NCI-H187 (cell line): ENCODE measurements around the gene RFTN2.

ENCODE experiments used
- DNase-seq, 2 experiments: peaks; one replicate each; lab custom pipeline; 2025; lab: John Stamatoyannopoulos, UW

Gene RFTN2

GRCh38 chr2:197548582-197548981, 126.8 kb downstream of the RFTN2 start:
- no peak for DNase-seq

DNA sequence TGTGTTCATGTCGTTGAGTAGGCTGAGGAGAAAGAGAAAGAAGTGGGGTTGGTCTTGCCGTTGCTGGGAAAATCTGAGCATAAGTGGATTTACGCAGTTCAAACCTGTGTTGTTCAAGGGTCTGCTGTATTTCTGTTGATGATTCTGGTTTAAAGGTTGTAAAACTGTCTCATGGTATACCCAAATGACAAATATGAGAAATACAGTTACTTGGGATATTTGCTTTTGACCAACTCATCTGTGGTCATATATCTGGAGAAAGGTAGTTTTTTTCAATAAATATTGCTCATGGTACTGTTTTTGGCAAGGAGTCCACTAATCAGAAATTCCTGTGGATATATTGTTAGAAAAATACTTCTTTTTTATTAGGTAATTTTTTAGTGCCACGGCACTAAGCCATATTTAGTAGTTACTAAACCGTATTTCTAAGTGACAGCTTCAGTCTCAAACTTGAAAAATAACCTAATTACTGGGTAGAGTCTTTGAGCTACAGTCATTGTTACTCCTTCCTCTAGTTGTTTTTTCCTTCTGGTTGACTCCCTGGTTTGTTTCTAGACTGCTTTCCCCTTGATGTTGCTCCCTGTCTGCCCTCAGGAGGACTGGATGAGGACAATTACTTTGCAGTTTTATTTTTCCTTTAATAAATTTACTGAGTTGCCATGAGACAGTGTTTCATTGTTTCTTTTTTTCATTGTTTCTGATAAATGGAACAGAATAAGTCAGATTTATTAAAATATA, 128.1 kb downstream of the RFTN2 start:
- DNase-seq, result no peak

DNA sequence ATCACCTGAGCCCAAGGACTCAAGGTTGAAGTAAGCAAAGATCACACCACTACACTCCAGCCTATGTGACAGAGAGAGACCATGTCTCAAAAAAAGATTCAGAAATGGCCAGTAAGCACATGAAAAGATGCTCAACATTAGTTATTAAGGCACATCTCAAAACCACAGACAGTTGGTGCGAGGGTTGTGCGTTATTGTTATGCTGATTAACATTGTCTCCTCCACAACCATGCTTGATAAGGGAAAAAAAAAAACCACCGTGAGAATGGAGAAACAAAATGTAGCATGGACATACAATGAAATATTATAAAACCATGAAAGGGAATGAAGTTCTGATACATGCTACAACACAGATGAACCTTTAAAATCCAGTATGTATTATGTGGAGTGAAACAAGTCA, 132.2 kb downstream of the RFTN2 start:
- DNase-seq, result no peak

GRCh38 chr2:197539734-197540133, 135.7 kb downstream of the RFTN2 start:
- no peak for DNase-seq

- no peak for DNase-seq
Observed at GRCh38 chr2:197538412-197538811, 137.0 kb downstream of the RFTN2 start.
